Colon (tissue), 2 donors: ENCODE measurements around the gene GOT1.

Experiments
- FAIRE-seq: peaks from 2 replicates; lab custom pipeline; 2012; peaks lifted over from hg19 to GRCh38; lab: Jason Lieb, UNC
- donor health status: control.
- donor health status: control.

Gene GOT1

GRCh38 chr10:99433378-99434020 lies 3.1 kb upstream of the GOT1 start:
- no peak for FAIRE-seq

GRCh38 chr10:99432881-99433280 lies 2.5 kb upstream of the GOT1 start:
- FAIRE-seq = no peak

- no peak for FAIRE-seq
These were observed 1.6 kb upstream of the GOT1 start for GRCh38 chr10:99432047-99432446.

- no peak for FAIRE-seq
These were observed 851 bp upstream of the GOT1 start for GRCh38 chr10:99431190-99431760.

- no peak for FAIRE-seq
These were observed 341 bp downstream of the GOT1 start for GRCh38 chr10:99430116-99430450.

GRCh38 chr10:99429517-99430095 lies 818 bp downstream of the GOT1 start:
- no peak for FAIRE-seq

- FAIRE-seq = no peak
These were observed 2.7 kb downstream of the GOT1 start for GRCh38 chr10:99427566-99428190.

GRCh38 chr10:99426689-99427088 lies 3.7 kb downstream of the GOT1 start:
- FAIRE-seq = no peak

- no peak for FAIRE-seq
These were observed 5.2 kb downstream of the GOT1 start for GRCh38 chr10:99425204-99425603.

- no peak for FAIRE-seq
These were observed 5.8 kb downstream of the GOT1 start for GRCh38 chr10:99424656-99425055.

- FAIRE-seq = no peak
These were observed 7.8 kb downstream of the GOT1 start for GRCh38 chr10:99422529-99423096.

GRCh38 chr10:99421233-99421739 lies 9.1 kb downstream of the GOT1 start:
- FAIRE-seq = no peak

GRCh38 chr10:99419688-99420087 lies 10.7 kb downstream of the GOT1 start:
- FAIRE-seq = no peak

GRCh38 chr10:99418910-99419624 lies 11.4 kb downstream of the GOT1 start:
- no peak for FAIRE-seq

- no peak for FAIRE-seq
These were observed 18.3 kb downstream of the GOT1 start for GRCh38 chr10:99412099-99412498.

GRCh38 chr10:99411546-99411945 lies 18.9 kb downstream of the GOT1 start:
- FAIRE-seq = no peak

- no peak for FAIRE-seq
These were observed 19.5 kb downstream of the GOT1 start for GRCh38 chr10:99410876-99411275.

- FAIRE-seq = no peak
These were observed 20.3 kb downstream of the GOT1 start for GRCh38 chr10:99410146-99410545.

GRCh38 chr10:99406149-99406548 lies 24.3 kb downstream of the GOT1 start:
- no peak for FAIRE-seq

GRCh38 chr10:99403674-99404073 lies 26.8 kb downstream of the GOT1 start:
- FAIRE-seq = no peak

- no peak for FAIRE-seq
These were observed 30.8 kb downstream of the GOT1 start for GRCh38 chr10:99399664-99400063.

- FAIRE-seq = no peak
These were observed 34.0 kb downstream of the GOT1 start for GRCh38 chr10:99396471-99396870.
